ENCODE data around the gene ANKRD27.
"Not testable (repeated sequence)": the region's sequence is repeated elsewhere in the genome, so short reads cannot be mapped to it uniquely, and the experiment has no call there.

ANKRD27 gene

GRCh38 chr19:32605544-32605943 lies 69.4 kb downstream of the ANKRD27 start:
- no peak for DNase-seq (ENCODE audit: low read depth)
- TF ChIP-seq CTCF (IDR thresholded peaks at IDR 0.05; ENCODE audit: low read depth, low read length, missing control alignments), result no peak
- H3K4me3 ChIP-seq (ENCODE audit: low read depth, low read length), result no peak overlapping the region

GRCh38 chr19:32603961-32604360 lies 71.0 kb downstream of the ANKRD27 start:
- no peak for DNase-seq (ENCODE audit: low read depth)
- no peak overlapping the region for H3K4me3 ChIP-seq (ENCODE audit: low read depth, low read length)
- TF ChIP-seq CTCF (IDR thresholded peaks at IDR 0.05; ENCODE audit: low read depth, low read length, missing control alignments), result no peak

- TF ChIP-seq CTCF (IDR thresholded peaks at IDR 0.05; ENCODE audit: low read depth, low read length, missing control alignments), result peak; percentile 66
- DNase-seq (ENCODE audit: low read depth), result peak; percentile 31
Observed at GRCh38 chr19:32599736-32600157, 75.2 kb downstream of the ANKRD27 start.

GRCh38 chr19:32599258-32599657 lies 75.7 kb downstream of the ANKRD27 start:
- TF ChIP-seq CTCF (IDR thresholded peaks at IDR 0.05; ENCODE audit: low read depth, low read length, missing control alignments), result no peak
- DNase-seq (ENCODE audit: low read depth), result no peak
- no peak overlapping the region for H3K4me3 ChIP-seq (ENCODE audit: low read depth, low read length)

More at GRCh38 chr19:32599736-32600157, 75.2 kb downstream of the ANKRD27 start:
- no peak overlapping the region for H3K4me3 ChIP-seq (ENCODE audit: low read depth, low read length)

- no peak for DNase-seq (ENCODE audit: low read depth)
- H3K4me3 ChIP-seq (ENCODE audit: low read depth, low read length), result no peak overlapping the region
- no peak for TF ChIP-seq CTCF (IDR thresholded peaks at IDR 0.05; ENCODE audit: low read depth, low read length, missing control alignments)
Observed at GRCh38 chr19:32598022-32598421, 77.0 kb downstream of the ANKRD27 start.

- DNase-seq (ENCODE audit: low read depth), result no peak
- TF ChIP-seq CTCF (IDR thresholded peaks at IDR 0.05; ENCODE audit: low read depth, low read length, missing control alignments), result no peak
- no peak overlapping the region for H3K4me3 ChIP-seq (ENCODE audit: low read depth, low read length)
Observed at GRCh38 chr19:32595491-32595890, 79.5 kb downstream of the ANKRD27 start.

- H3K4me3 ChIP-seq (ENCODE audit: low read depth, low read length), result no peak overlapping the region
- DNase-seq (ENCODE audit: low read depth), result no peak
- TF ChIP-seq CTCF (IDR thresholded peaks at IDR 0.05; ENCODE audit: low read depth, low read length, missing control alignments), result no peak
Observed at GRCh38 chr19:32594021-32594420, 81.0 kb downstream of the ANKRD27 start.

- not testable (repeated sequence) for H3K4me3 ChIP-seq (ENCODE audit: low read depth, low read length); DNase-seq (ENCODE audit: low read depth)
Observed at GRCh38 chr19:32587747-32588504, 87.1 kb downstream of the ANKRD27 start.
